ENCODE measurements around the gene NTNG1. TPM values are rescaled to one million over a fixed set of nuclear protein-coding genes. Genes with fewer than 3 reads are reported as not detected.

Gene NTNG1
- total RNA-seq, 6 experiments from 2014 or later, result not detected

GRCh38 chr1:107532318-107532717 lies 391.5 kb downstream of the NTNG1 start:
- intact Hi-C loops (cut with DNase I), result no loop called here
- ATAC-seq, result peak in 3 of 4 donors; percentile 33 to 89 (median 36)
- Histone ChIP-seq H3K36me3 (no peaks in the 10 kb centered on the region), H3K4me1 (no peaks in the 10 kb centered on the region), H3K27ac (no peak overlapping the region), H3K4me3 (no peak overlapping the region), H3K27me3 (no peaks in the 10 kb centered on the region), H3K9me3 (no peaks in the 10 kb centered on the region)
- peak in 1 of 3 donors; percentile 19 for DNase-seq
- no peak for TF ChIP-seq POLR2A (IDR thresholded peaks at IDR 0.05)
- TF ChIP-seq CTCF (IDR thresholded peaks at IDR 0.05), result no peak
- WGBS (ENCODE audit: insufficient coverage, low coverage, low lambda C conversion rate, missing lambda C conversion rate), result 39% methylated on average over 4 of the region's 5 CpGs

Small RNAs within 50 kb of the gene (small RNA-seq; reads per million reads assigned to genes)
- 0 reads per million in 2 experiments for gene AC114491.1

Other genes starting within 250 kb of the NTNG1 start
- gene PRMT6, start 84.4 kb upstream of the NTNG1 start, total RNA-seq, result 10 to 100 TPM in 2 of 6 experiments, 1 to 10 TPM in 3, under 1 TPM in 1; 0.97 to 12.7 (median 5.4) TPM

Measured in right lobe of liver (tissue), 6 donors.